HepG2 (cell line): ENCODE results near the gene STAG3. TPM values are rescaled to one million over a fixed set of nuclear protein-coding genes. Genes with fewer than 3 reads are reported as not detected.
"Not testable (repeated sequence)": the region's sequence is repeated elsewhere in the genome, so short reads cannot be mapped to it uniquely, and the experiment has no call there.

ENCODE experiments used
- ATAC-seq: fragments of 200-7000 bp; cut with Tn5 transposase; 3 replicates; pipeline ENCODE4 v1.9.1; 2020; ENCODE audit warnings: mild to moderate bottlenecking, moderate library complexity
- BruUV-seq: library from RNA; stranded (reverse); fragments of 400-500 nt; replicated peaks from 2 replicates; lab custom pipeline; 2021; lab: Mats Ljungman, UMichigan
- CTCF ChIA-PET: fragments of 300-600 bp; formaldehyde crosslinking; extraction: SDS; loops from one replicate; lab custom pipeline; 2021; ENCODE audit warnings: low total read pairs, inconsistent platforms, low intra/inter-chr PET ratio; lab: Yijun Ruan, JAX
- POLR2A ChIA-PET: fragments of 350-600 bp; sonication (Branson Sonifier 250); formaldehyde crosslinking; loops from one replicate; lab custom pipeline; 2020; ENCODE audit warnings: antibody characterized with exemption, inconsistent platforms; lab: Yijun Ruan, JAX
- DNase-seq: peaks from one replicate; pipeline ENCODE4 v3.0.0-alpha.2; 2015; ENCODE audit warnings: low spot score
- FAIRE-seq: peaks from 3 replicates; lab custom pipeline; 2011; peaks lifted over from hg19 to GRCh38; lab: Jason Lieb, UNC
- H2AFZ ChIP-seq: one replicate; pipeline ENCODE4 v1.6.1; 2011; ENCODE audit warnings: low read length, inconsistent platforms
- H3K27ac ChIP-seq: fragments of 300-600 bp; 3 replicates; pipeline ENCODE4 v1.8.0; 2011; ENCODE audit warnings: mixed run types, mild to moderate bottlenecking, mixed read lengths, low read length, inconsistent platforms; ENCODE audit not compliant: insufficient read depth; ENCODE audit errors: extremely low read length
- H3K27me3 ChIP-seq, 2 experiments: fragments of 200-600 bp in 1 of 2; 2 replicates in 1 of 2; 3 replicates in 1 of 2; pipeline versions ENCODE4 v1.6.0 to v1.8.0; 2011; ENCODE audit warnings: low read length in 2 of 2, mild to moderate bottlenecking in 2 of 2, moderate library complexity in 2 of 2, inconsistent platforms in 1 of 2; ENCODE audit not compliant: insufficient read depth in 2 of 2, control insufficient read depth in 1 of 2
- H3K36me3 ChIP-seq, 2 experiments: fragments of 200-600 bp in 1 of 2; replicated peaks in 1 of 2; 2 replicates in 1 of 2; 3 replicates in 1 of 2; pipeline versions ENCODE4 v1.5.1 to v1.8.0; 2011; ENCODE audit warnings: low read length in 2 of 2, inconsistent platforms in 1 of 2; ENCODE audit not compliant: insufficient read depth in 2 of 2, control insufficient read depth in 1 of 2
- H3K4me1 ChIP-seq: 2 replicates; pipeline ENCODE4 v1.5.1; 2012; ENCODE audit warnings: low read length, inconsistent platforms; ENCODE audit not compliant: insufficient read depth
- H3K4me2 ChIP-seq: 2 replicates; pipeline ENCODE4 v1.6.0; 2011; ENCODE audit warnings: low read depth, low read length, inconsistent platforms
- H3K4me3 ChIP-seq, 3 experiments: fragments of 200-600 bp in 1 of 3; sonication (generic), shearing (Covaris generic) in 1 of 3; replicated peaks in 1 of 3; 2 replicates each; pipeline ENCODE4 v1.5.1; 2011 to 2016; ENCODE audit warnings: low read length in 3 of 3, inconsistent platforms in 2 of 3, low read depth in 2 of 3, mild to moderate bottlenecking in 2 of 3, control low read depth in 1 of 3, mixed read lengths in 1 of 3; ENCODE audit not compliant: insufficient read depth in 1 of 3
- H3K79me2 ChIP-seq: one replicate; pipeline ENCODE4 v1.6.1; 2011; ENCODE audit warnings: low read length, inconsistent platforms; ENCODE audit not compliant: insufficient read depth
- H3K9ac ChIP-seq: 2 replicates; pipeline ENCODE4 v1.6.0; 2011; ENCODE audit warnings: mild to moderate bottlenecking, low read depth, low read length, inconsistent platforms; ENCODE audit not compliant: insufficient read depth
- H3K9me3 ChIP-seq: 2 replicates; pipeline ENCODE4 v1.5.1; 2012; ENCODE audit warnings: mild to moderate bottlenecking, low read length
- H4K20me1 ChIP-seq: 2 replicates; pipeline ENCODE4 v1.6.0; 2011; ENCODE audit warnings: inconsistent platforms, mild to moderate bottlenecking, low read length, moderate library complexity; ENCODE audit not compliant: insufficient read depth
- AGO2 ChIP-seq: fragments of 200-400 bp; formaldehyde crosslinking; optimal IDR thresholded peaks from 2 replicates; pipeline ENCODE3; 2017; ENCODE audit warnings: mild to moderate bottlenecking, low read depth, low read length, moderate library complexity
- SNRNP70 ChIP-seq: fragments of 200-400 bp; formaldehyde crosslinking; IDR thresholded peaks from 2 replicates; pipeline ENCODE4 v1.6.1; 2017; ENCODE audit warnings: mild to moderate bottlenecking, low read depth, low read length, moderate library complexity
- WGBS: methylation state at CpG from one replicate; pipeline ENCODE4 v1.1.6; 2017; ENCODE audit warnings: low lambda C conversion rate; 5-methylcytosine and 5-hydroxymethylcytosine counted together
- in situ Hi-C: cut with HindIII; loops from 2 replicates; pipeline ENCODE4 v1.10.0; 2017; ENCODE audit warnings: low pct_unique_long_range_greater_than_20kb; ENCODE audit not compliant: extremely low pct_ligation_motif_present
- intact Hi-C: fragments of 100-400 bp; cut with micrococcal nuclease; formaldehyde crosslinking; loops from one replicate; pipeline ENCODE4 v1.10.0; 2022; ENCODE audit not compliant: unreplicated experiment
- polyA plus RNA-seq, 8 experiments: library from polyadenylated mRNA; depleted of rRNA in 3 of 8; stranded (reverse) in 7 of 8; unstranded in 1 of 8; fragments of >200 nt; fragmentation: Illumina TruSeq in 4 of 8; extraction: Trizol in 4 of 8; gene quantifications; 2 replicates each; pipeline versions ENCODE4 v1.2.1 to v1.2.3, GENCODE V29; 2011 to 2016; ENCODE audit warnings: low read depth in 4 of 8, missing spikeins in 1 of 8, mixed read lengths in 1 of 8; ENCODE audit not compliant: insufficient read depth in 1 of 8
- total RNA-seq, 5 experiments: library from RNA; depleted of rRNA; stranded (reverse); fragments of >200 nt; fragmentation: Illumina TruSeq; extraction: Trizol; gene quantifications; 2 replicates each; pipeline ENCODE4 v1.2.3, GENCODE V29; 2016; ENCODE audit warnings: low read depth in 1 of 5

STAG3 gene
- total and polyA plus RNA-seq, 2 of the 13 experiments (the other 11 are each of a cell fraction or from before 2014, with no cell fraction given) = 0.09 to 0.33 TPM

GRCh38 chr7:100219801-100220585 is 42.3 kb downstream of the STAG3 start, which contains the start of gene PVRIG:
PVRIG (plus strand) TSS chr7:100219949; CDS start chr7:100219971, 22 bp downstream.
- BruUV-seq, FAIRE-seq, H3K27me3 ChIP-seq, H3K4me1 ChIP-seq, DNase-seq, CTCF ChIA-PET, H3K9ac ChIP-seq, intact Hi-C loops, H3K4me2 ChIP-seq, in situ Hi-C loops, H4K20me1 ChIP-seq, H3K79me2 ChIP-seq, ATAC-seq, H2AFZ ChIP-seq, H3K4me3 ChIP-seq, H3K9me3 ChIP-seq, H3K27ac ChIP-seq, POLR2A ChIA-PET: not testable (repeated sequence)
- H3K36me3 ChIP-seq = peaks cover 9 to 18% of the 10 kb centered on the region in 2 experiments; a peak in 3 of 5 replicates
- WGBS = 89% methylated on average over 9 of the region's 27 CpGs

DNA sequence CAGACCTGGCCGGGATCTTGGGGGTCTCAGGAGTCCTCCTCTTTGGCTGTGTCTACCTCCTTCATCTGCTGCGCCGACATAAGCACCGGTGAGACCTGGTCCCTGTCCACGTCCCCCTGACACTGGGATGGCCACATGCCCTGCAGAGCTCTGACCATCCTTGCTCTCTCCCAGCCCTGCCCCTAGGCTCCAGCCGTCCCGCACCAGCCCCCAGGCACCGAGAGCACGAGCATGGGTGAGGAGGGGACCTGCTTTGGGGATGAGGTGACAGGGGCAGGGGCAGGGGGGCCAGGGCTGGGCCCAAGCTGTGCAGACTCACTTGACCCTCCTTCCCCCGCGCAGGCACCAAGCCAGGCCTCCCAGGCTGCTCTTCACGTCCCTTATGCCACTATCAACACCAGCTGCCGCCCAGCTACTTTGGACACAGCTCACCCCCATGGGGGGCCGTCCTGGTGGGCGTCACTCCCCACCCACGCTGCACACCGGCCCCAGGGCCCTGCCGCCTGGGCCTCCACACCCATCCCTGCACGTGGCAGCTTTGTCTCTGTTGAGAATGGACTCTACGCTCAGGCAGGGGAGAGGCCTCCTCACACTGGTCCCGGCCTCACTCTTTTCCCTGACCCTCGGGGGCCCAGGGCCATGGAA is 43.0 kb downstream of the STAG3 start:
- CTCF ChIA-PET = no interaction called here
- in situ Hi-C loops = no loop called here
- WGBS = 99% methylated on average over 19 of the region's 22 CpGs
- Histone ChIP-seq H3K9ac (no peak overlapping the region), H3K36me3 (peaks cover 9 to 18% of the 10 kb centered on the region in 2 experiments; a peak in 3 of 5 replicates), H2AFZ (no peak overlapping the region)
- intact Hi-C loops = no loop called here
- BruUV-seq = no TSS peak
- TF ChIP-seq AGO2 (peak; percentile 18), SNRNP70 (no peak)
- TF ChIP-seq, all 625 proteins: peak for 1
- H4K20me1 ChIP-seq = no peaks in the 10 kb centered on the region
- no peak overlapping the region for H3K4me2 ChIP-seq
- POLR2A ChIA-PET = no interaction called here
- no peak for ATAC-seq
- H3K79me2 ChIP-seq = no peaks in the 10 kb centered on the region
- H3K27ac ChIP-seq = no peak overlapping the region
- peaks cover 5% of the 10 kb centered on the region; the same call in 1 of the 2 replicates for H3K4me1 ChIP-seq
- no peak for FAIRE-seq
- no peaks in the 10 kb centered on the region for H3K9me3 ChIP-seq
- DNase-seq = no peak
- H3K4me3 ChIP-seq = no peak overlapping the region
- H3K27me3 ChIP-seq = no peaks in the 10 kb centered on the region
